Measurements from ENCODE around the gene HLA-DRB1.
"Not testable (repeated sequence)": the region's sequence is repeated elsewhere in the genome, so short reads cannot be mapped to it uniquely, and the experiment has no call there.

Gene HLA-DRB1

GRCh38 chr6:32602383-32602782 is 12.7 kb upstream of the HLA-DRB1 start:
- no peak for DNase-seq
- Mint-ChIP-seq H3K4me1 (peaks cover 23% of the 10 kb centered on the region), H3K27me3 (peaks cover 4% of the 10 kb centered on the region), H3K4me3 (no peak overlapping the region), H3K9me3 (peaks cover 13% of the 10 kb centered on the region), H3K27ac (no peak overlapping the region), H3K36me3 (peaks cover 2% of the 10 kb centered on the region)
- CTCF ChIA-PET, result interaction anchor here (0.7 to 0.9 kb wide), 2 partner anchors 14 to 408 kb away, joined by 3 read pairs; no protein-coding TSS in a partner anchor

DNA sequence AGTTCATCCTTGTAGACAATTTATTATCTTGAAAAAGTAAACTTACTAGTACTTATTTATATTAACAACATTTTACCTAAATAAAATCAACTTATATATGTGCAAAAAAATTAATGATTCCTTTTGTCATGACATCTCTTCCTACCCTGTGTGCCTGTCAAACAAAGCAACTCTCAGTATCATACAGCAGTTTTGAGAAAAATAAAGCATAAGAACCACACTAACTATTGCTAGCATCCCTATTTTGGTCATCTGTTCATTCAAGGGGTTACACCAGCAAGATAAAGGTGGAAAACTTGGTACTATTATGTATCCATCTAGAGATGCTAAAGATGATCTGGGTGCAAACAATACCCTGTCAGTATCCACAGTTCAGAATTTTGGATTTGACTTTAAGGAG is 7.4 kb upstream of the HLA-DRB1 start:
- no peak overlapping the region for H3K4me3 Mint-ChIP-seq
- H3K27me3 Mint-ChIP-seq, result peaks cover 6% of the 10 kb centered on the region
- CTCF ChIA-PET, result no interaction called here
- H3K9me3 Mint-ChIP-seq, result peaks cover 5% of the 10 kb centered on the region
- no peak for DNase-seq
- no peak overlapping the region for H3K27ac Mint-ChIP-seq
- H3K36me3 Mint-ChIP-seq, result no peaks in the 10 kb centered on the region
- no peaks in the 10 kb centered on the region for H3K4me1 Mint-ChIP-seq

- H3K27ac Mint-ChIP-seq, DNase-seq, H3K4me3 Mint-ChIP-seq, H3K9me3 Mint-ChIP-seq, H3K36me3 Mint-ChIP-seq, CTCF ChIA-PET: not testable (repeated sequence)
- peaks cover 35% of the 10 kb centered on the region for H3K27me3 Mint-ChIP-seq
- H3K4me1 Mint-ChIP-seq, result peaks cover 23% of the 10 kb centered on the region
Measured at GRCh38 chr6:32590713-32591112, 1.1 kb upstream of the HLA-DRB1 start.

- Mint-ChIP-seq H3K27me3 (peaks cover 48% of the 10 kb centered on the region), H3K9me3 (no peaks in the 10 kb centered on the region), H3K27ac (no peak overlapping the region), H3K36me3 (peaks cover 4% of the 10 kb centered on the region), H3K4me3 (peak overlapping the region; percentile 38), H3K4me1 (peaks cover 30% of the 10 kb centered on the region)
- DNase-seq, result no peak
- CTCF ChIA-PET, result interaction anchor here (1.2 kb wide), 1 partner anchor 14 kb away, joined by 3 read pairs; no protein-coding TSS in a partner anchor
Measured at GRCh38 chr6:32588156-32588555, 1.5 kb downstream of the HLA-DRB1 start.

DNA sequence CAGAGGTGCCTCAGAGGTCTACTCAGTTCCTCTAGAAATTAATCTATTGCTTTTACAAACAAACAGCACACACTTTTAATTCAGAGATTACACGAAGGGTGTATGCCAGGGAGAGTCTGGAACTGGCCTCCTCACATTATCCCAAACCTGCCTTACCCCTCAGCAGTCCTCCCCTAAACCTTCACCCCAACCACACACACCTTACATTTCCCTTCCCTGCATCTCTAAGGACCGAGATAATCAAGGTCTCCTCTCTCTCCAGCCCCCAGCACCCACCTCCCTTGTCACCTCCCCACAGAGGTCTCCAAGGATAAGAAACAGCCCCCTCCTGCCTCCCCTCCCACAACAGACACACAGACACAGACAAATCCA is 6.1 kb downstream of the HLA-DRB1 start:
- Mint-ChIP-seq H3K27me3 (peaks cover 35% of the 10 kb centered on the region), H3K36me3 (peaks cover 5% of the 10 kb centered on the region), H3K9me3 (no peaks in the 10 kb centered on the region), H3K4me3 (peak overlapping the region; percentile 19), H3K4me1 (peaks cover 22% of the 10 kb centered on the region), H3K27ac (no peak overlapping the region)
- CTCF ChIA-PET, result no interaction called here
- DNase-seq, result no peak

- Mint-ChIP-seq H3K27me3 (peaks cover 28% of the 10 kb centered on the region), H3K27ac (no peak overlapping the region), H3K4me1 (peaks cover 14% of the 10 kb centered on the region), H3K4me3 (no peak overlapping the region), H3K36me3 (peaks cover 5% of the 10 kb centered on the region), H3K9me3 (no peaks in the 10 kb centered on the region)
- no peak for DNase-seq
- CTCF ChIA-PET, result interaction anchor here (0.8 kb wide), 1 partner anchor 158 kb away, joined by 3 read pairs; no protein-coding TSS in a partner anchor
Measured at GRCh38 chr6:32581315-32582095, 8.1 kb downstream of the HLA-DRB1 start.

DNA sequence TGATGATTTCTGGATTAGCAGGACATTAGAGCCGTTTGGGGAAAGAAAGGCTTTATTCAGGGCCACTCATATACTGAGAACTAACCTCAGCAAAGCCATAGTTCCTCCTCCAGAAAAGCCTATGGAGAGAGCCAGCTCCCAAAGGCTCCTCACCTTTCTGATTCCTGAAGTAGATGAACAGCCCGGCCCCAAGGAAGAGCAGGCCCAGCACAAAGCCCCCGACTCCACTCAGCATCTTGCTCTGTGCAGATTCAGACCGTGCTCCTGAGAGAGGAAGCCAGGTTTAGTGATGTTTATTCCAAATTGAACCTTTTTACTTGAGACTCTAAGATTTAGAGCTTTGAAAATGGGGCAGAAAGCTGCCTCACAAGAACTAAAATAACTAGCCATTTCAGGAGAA is 9.1 kb downstream of the HLA-DRB1 start:
- Mint-ChIP-seq H3K4me1 (peaks cover 14% of the 10 kb centered on the region), H3K27ac (no peak overlapping the region), H3K36me3 (peaks cover 5% of the 10 kb centered on the region), H3K4me3 (no peak overlapping the region), H3K27me3 (peaks cover 22% of the 10 kb centered on the region), H3K9me3 (no peaks in the 10 kb centered on the region)
- no peak for DNase-seq
- CTCF ChIA-PET, result interaction anchor here (0.8 kb wide), 1 partner anchor 157 kb away, joined by 3 read pairs; no protein-coding TSS in a partner anchor

DNA sequence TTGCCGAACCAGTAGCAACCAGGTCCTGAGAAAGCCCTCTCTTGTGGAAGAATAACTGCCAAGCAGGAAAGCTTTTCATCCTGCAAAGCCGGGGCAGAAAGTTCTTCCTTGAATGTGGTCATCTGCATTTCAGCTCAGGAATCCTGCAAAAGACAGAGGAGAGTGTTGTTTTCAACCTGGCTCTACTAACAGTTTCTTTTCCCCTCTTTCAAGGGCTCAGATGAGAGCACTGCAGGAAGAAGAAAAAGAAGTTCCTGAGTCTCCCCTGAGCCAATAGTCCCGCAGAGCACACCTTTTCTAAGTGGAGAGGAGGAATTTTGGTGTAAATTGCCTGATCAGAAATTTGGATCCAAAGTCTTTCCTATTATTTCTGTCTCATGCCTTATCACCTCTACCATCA is 10.7 kb downstream of the HLA-DRB1 start:
- Mint-ChIP-seq H3K27ac (no peak overlapping the region), H3K4me3 (no peak overlapping the region)

DNA sequence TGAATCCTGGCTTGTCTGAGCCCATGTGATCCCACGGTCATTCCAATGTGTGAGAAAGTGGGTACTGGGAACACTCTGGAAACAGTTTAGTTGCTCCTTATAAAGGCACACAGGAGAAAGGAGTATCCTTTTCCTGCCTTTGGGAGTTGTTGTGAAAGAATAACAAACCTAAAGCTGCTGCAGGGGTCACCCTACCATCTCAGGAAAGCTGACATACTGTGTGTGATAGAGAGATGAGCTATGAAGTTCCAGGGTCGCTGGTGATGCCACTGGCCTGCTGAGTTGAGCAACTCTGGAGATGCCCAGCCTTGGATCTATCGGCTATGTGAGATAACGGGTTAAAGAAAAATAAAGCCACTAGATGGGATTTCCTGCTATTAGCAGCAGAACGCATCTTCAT is 12.2 kb downstream of the HLA-DRB1 start:
- CTCF ChIA-PET, H3K27ac Mint-ChIP-seq, H3K4me3 Mint-ChIP-seq, H3K4me1 Mint-ChIP-seq, DNase-seq, H3K36me3 Mint-ChIP-seq, H3K9me3 Mint-ChIP-seq: not testable (repeated sequence)
- H3K27me3 Mint-ChIP-seq, result peaks cover 12% of the 10 kb centered on the region

More for the DNA sequence above, 10.7 kb downstream of the HLA-DRB1 start:
- CTCF ChIA-PET, result no interaction called here
- Mint-ChIP-seq H3K36me3 (peaks cover 3% of the 10 kb centered on the region), H3K9me3 (no peaks in the 10 kb centered on the region), H3K27me3 (peaks cover 14% of the 10 kb centered on the region), H3K4me1 (peaks cover 12% of the 10 kb centered on the region)
- no peak for DNase-seq

DNA sequence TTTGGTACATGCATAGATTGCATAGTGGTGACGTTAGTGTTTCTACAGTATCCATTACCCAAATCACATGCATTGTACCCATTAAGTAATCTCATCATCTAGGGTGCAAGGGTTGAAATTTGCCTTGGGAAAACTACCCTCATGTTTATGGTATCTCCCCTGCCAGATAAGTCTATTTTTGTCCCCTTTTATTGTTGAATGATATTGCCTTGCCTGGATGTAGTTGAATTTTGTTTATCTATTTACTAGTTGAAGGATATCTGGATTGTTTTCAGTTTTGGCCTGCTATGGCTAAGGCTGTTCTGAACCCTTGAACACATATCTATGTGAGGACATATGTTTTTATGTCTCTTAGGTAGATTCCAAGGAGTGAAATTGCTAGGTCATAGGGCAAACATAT is 13.4 kb downstream of the HLA-DRB1 start:
- peaks cover 12% of the 10 kb centered on the region for H3K27me3 Mint-ChIP-seq
- CTCF ChIA-PET, result no interaction called here
- peaks cover 7% of the 10 kb centered on the region for H3K4me1 Mint-ChIP-seq
- peaks cover 3% of the 10 kb centered on the region for H3K36me3 Mint-ChIP-seq
- no peak overlapping the region for H3K27ac Mint-ChIP-seq
- no peak for DNase-seq
- H3K4me3 Mint-ChIP-seq, result no peak overlapping the region
- no peaks in the 10 kb centered on the region for H3K9me3 Mint-ChIP-seq

- Mint-ChIP-seq H3K27me3 (peaks cover 22% of the 10 kb centered on the region), H3K36me3 (no peaks in the 10 kb centered on the region), H3K9me3 (no peaks in the 10 kb centered on the region), H3K4me1 (peaks cover 3% of the 10 kb centered on the region), H3K4me3 (no peak overlapping the region), H3K27ac (no peak overlapping the region)
- CTCF ChIA-PET, result no interaction called here
- DNase-seq, result no peak
Measured at GRCh38 chr6:32570363-32570905, 19.2 kb downstream of the HLA-DRB1 start.

- DNase-seq, result no peak
- peaks cover 3% of the 10 kb centered on the region for H3K4me1 Mint-ChIP-seq
- CTCF ChIA-PET, result no interaction called here
- no peak overlapping the region for H3K27ac Mint-ChIP-seq
- no peaks in the 10 kb centered on the region for H3K9me3 Mint-ChIP-seq
- peaks cover 22% of the 10 kb centered on the region for H3K27me3 Mint-ChIP-seq
- H3K36me3 Mint-ChIP-seq, result no peaks in the 10 kb centered on the region
- no peak overlapping the region for H3K4me3 Mint-ChIP-seq
Measured at GRCh38 chr6:32568561-32568960, 21.1 kb downstream of the HLA-DRB1 start.

- H3K9me3 Mint-ChIP-seq, result no peaks in the 10 kb centered on the region
- no peaks in the 10 kb centered on the region for H3K36me3 Mint-ChIP-seq
- peaks cover 26% of the 10 kb centered on the region for H3K27me3 Mint-ChIP-seq
- DNase-seq, result no peak
- no peak overlapping the region for H3K4me3 Mint-ChIP-seq
- H3K27ac Mint-ChIP-seq, result no peak overlapping the region
- H3K4me1 Mint-ChIP-seq, result peaks cover 3% of the 10 kb centered on the region
- CTCF ChIA-PET, result no interaction called here
Measured at GRCh38 chr6:32566957-32567356, 22.7 kb downstream of the HLA-DRB1 start.

- Mint-ChIP-seq H3K9me3 (no peaks in the 10 kb centered on the region), H3K27ac (no peak overlapping the region), H3K4me1 (peaks cover 3% of the 10 kb centered on the region), H3K36me3 (no peaks in the 10 kb centered on the region), H3K27me3 (peaks cover 24% of the 10 kb centered on the region), H3K4me3 (no peak overlapping the region)
- CTCF ChIA-PET, result no interaction called here
- DNase-seq, result no peak
Measured at GRCh38 chr6:32565511-32565910, 24.1 kb downstream of the HLA-DRB1 start.

DNA sequence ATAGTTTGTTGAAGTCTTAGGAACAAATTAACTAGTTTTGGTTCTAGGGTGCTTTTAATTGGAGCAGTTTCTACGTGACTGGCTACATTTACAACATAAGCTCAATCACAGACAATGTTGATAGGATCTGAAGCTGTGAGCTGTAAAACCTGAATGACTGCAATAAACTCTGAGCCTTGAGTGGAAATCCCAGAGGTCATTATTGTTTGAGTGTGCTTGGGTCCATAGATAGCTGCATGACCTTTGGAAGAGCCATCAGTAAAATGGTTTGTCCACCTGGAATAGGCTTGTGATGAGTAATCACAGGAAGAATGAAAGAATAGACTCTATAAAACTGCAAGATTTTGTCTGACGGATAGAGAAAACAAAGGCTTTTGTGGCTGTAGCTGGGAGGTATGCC is 26.7 kb downstream of the HLA-DRB1 start:
- Mint-ChIP-seq H3K27me3 (peaks cover 22% of the 10 kb centered on the region), H3K4me1 (no peaks in the 10 kb centered on the region), H3K9me3 (no peaks in the 10 kb centered on the region), H3K4me3 (no peak overlapping the region), H3K27ac (no peak overlapping the region), H3K36me3 (no peaks in the 10 kb centered on the region)
- CTCF ChIA-PET, result no interaction called here
- DNase-seq, result no peak
